GM20431 (cell line): ENCODE data around the gene SHANK2.

Experiments used
- in situ Hi-C: fragments of 300-500 bp; cut with MseI, MboI; formaldehyde crosslinking; loops from one replicate; pipeline ENCODE4 v1.15.0; 2020; ENCODE audit warnings: low sequenced_read_pairs; ENCODE audit not compliant: unreplicated experiment

SHANK2 gene

DNA sequence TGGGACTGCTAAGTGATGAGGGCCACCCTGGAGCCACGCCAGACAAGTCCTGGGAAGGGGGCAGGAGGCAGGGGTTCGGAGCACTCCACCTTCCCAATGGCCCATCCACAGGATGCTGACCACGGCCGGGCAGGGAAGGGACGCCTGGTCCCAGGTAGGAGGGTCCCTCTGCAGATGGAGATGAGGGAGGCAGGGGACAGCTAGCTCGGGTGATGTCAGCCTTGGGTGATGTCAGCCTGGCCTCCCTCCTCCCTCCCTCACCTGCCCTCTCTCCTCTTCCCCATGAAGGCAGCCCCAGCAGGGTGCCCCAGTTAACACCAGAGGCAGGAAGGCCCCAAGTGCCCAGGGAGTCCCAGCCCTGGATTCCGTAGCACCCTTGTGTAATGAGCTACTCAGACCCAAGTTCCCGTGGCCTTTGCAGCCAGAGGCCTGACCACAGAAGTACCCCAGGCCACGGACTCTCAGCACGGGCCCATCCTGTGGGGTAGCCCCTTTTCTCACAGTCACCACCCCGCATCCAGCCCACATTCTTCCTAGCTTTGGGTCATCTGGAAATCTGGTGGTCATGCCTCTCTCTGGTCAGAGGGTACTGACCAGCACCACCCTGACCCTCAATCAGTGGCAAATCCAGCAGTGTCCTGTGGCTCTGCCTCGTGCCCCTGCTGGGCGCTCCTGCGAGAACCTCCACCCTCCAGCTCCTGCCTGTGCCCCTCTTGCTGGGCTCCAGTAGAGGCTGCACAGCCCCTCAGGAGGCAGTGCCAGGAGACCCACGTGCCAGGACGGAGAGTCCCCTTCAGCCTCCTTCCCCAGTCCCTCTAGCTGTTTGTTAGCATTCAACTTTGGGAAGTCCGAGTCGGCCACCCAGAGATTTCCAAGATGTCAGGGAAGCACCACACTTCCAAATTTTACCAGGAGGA lies 47.4 kb downstream of the SHANK2 start:
- in situ Hi-C loops: no loop called here

DNA sequence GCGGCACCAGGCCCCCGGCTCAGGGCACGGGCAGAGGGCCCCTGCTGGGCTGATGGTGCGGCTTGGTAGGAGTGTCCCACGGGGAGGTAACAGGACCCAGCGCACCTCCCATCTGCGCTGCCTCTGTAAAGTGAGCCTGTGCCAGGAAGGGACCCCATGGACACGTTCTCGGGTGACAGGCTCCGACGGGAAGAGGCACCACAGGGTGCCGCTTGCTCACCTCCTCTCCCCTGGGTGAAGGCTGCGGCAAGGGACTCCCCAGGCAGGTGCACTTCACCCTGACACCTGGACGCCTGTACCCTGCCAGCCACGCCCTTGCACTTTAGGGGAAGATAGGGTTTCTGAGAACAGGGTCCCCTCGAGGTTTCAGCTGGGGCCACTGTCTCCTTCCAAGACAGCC lies 48.1 kb downstream of the SHANK2 start:
- in situ Hi-C loops: no loop called here

DNA sequence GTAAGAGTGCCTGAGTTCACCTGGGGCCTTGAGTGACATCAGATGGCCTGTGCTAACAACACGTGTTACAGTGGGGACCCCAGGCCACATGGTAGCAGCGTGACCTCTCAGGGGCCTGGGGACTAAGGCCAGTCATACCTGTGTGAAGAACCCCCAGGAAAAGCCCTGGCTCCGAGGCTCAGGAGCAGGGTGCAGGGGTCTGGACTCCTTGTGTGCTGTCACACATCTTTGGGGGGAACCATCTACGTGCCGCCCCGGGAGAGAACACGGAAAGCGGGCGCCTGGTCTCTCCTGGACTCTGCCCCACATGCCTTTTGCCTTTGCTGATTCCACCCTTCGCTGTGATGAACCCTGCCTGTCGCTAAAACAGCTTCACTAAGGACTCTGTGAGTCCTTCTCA lies 48.7 kb downstream of the SHANK2 start:
- in situ Hi-C loops: no loop called here

DNA sequence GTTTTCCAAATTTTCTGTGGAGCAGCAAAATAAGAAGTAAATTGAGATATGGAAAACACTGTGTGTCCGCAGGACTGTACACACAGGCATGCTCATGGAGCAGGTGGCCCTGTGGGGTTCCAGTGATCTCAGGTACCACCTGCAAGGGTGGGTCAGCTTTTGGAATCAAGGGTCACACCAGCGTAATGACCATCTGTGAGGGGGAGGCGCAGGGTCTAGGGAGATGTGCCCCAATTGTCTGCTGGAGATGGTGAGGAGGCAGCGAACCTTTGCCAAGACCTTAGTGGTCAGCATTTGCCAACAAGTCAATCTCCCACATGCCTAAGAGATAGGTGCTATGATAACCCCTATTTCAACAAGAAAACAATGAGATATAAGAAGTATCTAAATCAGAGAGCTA lies 49.4 kb downstream of the SHANK2 start:
- in situ Hi-C loops: no loop called here

DNA sequence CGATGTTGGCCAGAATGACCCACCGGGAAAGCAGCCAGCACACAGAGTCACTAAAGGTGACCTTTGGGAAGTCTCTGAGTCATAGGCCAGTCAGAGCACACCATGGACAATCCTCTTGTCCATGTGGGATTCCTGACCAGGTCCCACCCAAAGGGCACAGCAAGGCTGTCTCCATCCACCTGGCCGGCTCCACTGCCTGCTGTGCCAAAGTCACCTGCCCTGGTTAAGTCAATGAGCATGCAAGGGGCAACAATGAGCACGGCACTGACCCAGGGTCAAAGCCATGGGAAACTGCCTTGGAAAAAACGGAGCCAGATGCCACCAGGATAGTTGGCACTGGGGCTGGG lies 49.8 kb downstream of the SHANK2 start:
- in situ Hi-C loops: no loop called here
